Stomach (tissue), 9 donors: ENCODE measurements around the gene ADD2. TPM values are rescaled to one million over a fixed set of nuclear protein-coding genes. Genes with fewer than 3 reads are reported as not detected.

Source experiments
- DNase-seq, 2 donors: peaks; one replicate each; pipeline versions ENCODE4 v3.0.0 to v3.0.0-alpha.2; 2013 to 2019
- H3K27ac ChIP-seq, 5 donors: fragments of 200-600 bp in 4 of 5; sonication (generic) in 4 of 5; one replicate each; pipeline ENCODE4 v1.5.1; 2013 to 2019; ENCODE audit warnings: mild to moderate bottlenecking in 1 of 5, moderate library complexity in 1 of 5
- H3K27me3 ChIP-seq, 3 donors: fragments of 200-600 bp; sonication (generic); one replicate each; pipeline ENCODE4 v1.5.1; 2017 to 2019; ENCODE audit warnings: mixed run types in 1 of 3
- H3K36me3 ChIP-seq, 4 donors: fragments of 200-600 bp; sonication (generic); 1 replicate in 3 of 4; 2 replicates in 1 of 4; pipeline ENCODE4 v1.5.1; 2016 to 2019
- H3K4me1 ChIP-seq, 4 donors: fragments of 200-600 bp; sonication (generic); one replicate each; pipeline ENCODE4 v1.5.1; 2016 to 2019
- H3K4me3 ChIP-seq, 4 donors: fragments of 200-600 bp; sonication (generic) in 3 of 4; one replicate each; pipeline ENCODE4 v1.5.1; 2016 to 2019; ENCODE audit warnings: mild to moderate bottlenecking in 1 of 4
- H3K9me3 ChIP-seq, 4 donors: fragments of 200-600 bp; sonication (generic); one replicate each; pipeline ENCODE4 v1.5.1; 2016 to 2019
- EP300 ChIP-seq: sonication (generic); formaldehyde crosslinking; IDR thresholded peaks from one replicate; pipeline ENCODE4 v1.6.1; 2017; ENCODE audit warnings: antibody characterized with exemption
- POLR2A ChIP-seq, 4 donors: fragments of 450-650 bp; IDR thresholded peaks; one replicate each; pipeline ENCODE4 v1.6.1; 2016; ENCODE audit warnings: antibody characterized with exemption in 4 of 4, control low read depth in 2 of 4, mild to moderate bottlenecking in 1 of 4, moderate library complexity in 1 of 4
- POLR2AphosphoS5 ChIP-seq, 3 donors: sonication (generic); formaldehyde crosslinking; IDR thresholded peaks; one replicate each; pipeline ENCODE4 v1.6.1; 2016; ENCODE audit warnings: antibody characterized with exemption in 3 of 3
- WGBS, 5 donors: extraction: QIAGEN DNeasy Blood & Tissue Kit in 3 of 5; methylation state at CpG; one replicate each; pipeline versions ENCODE4 v1.1.5 to v1.1.7; 2013 to 2018; 5-methylcytosine and 5-hydroxymethylcytosine counted together
- intact Hi-C: fragments of 100-400 bp; cut with DNase I; formaldehyde crosslinking; loops from one replicate; pipeline ENCODE4 v1.15.1; 2023; ENCODE audit warnings: low total_unique reads
- polyA plus RNA-seq, 3 donors: library from polyadenylated mRNA; stranded (reverse); fragments of 200-250 nt; gene quantifications; one replicate each; pipeline ENCODE4 v1.2.3, GENCODE V29; 2013
- small RNA-seq, 4 donors: library from RNA; depleted of rRNA; stranded (forward); fragments of <200 nt; gene quantifications; one replicate each; pipeline ENCODE3, GENCODE V24; 2016
- total RNA-seq, 5 donors: library from RNA; depleted of rRNA; stranded (reverse); fragments of >200 nt; gene quantifications; one replicate each; pipeline versions ENCODE4 v1.1.0 to v1.2.3, GENCODE V29; 2014 to 2016
- TF ChIP-seq, protein P1 (sequence below), 7 experiments: fragments of 450-650 bp in 4 of 7; fragments of 200-600 bp in 3 of 7; sonication (generic) in 3 of 7; IDR thresholded peaks; one replicate each; pipeline ENCODE4 v1.5.1; 2016 to 2019; ENCODE audit warnings: antibody characterized with exemption in 7 of 7, control low read depth in 2 of 7, mild to moderate bottlenecking in 1 of 7
- donor health status: healthy with polysubstance abuse.
- donor health status: Bipolar disorder and iron deficiency.
- donor health status: healthy.

Gene ADD2
- total and polyA plus RNA-seq, 8 donors, result 0.12 to 5.5 (median 1.5) TPM; not detected in 2

DNA sequence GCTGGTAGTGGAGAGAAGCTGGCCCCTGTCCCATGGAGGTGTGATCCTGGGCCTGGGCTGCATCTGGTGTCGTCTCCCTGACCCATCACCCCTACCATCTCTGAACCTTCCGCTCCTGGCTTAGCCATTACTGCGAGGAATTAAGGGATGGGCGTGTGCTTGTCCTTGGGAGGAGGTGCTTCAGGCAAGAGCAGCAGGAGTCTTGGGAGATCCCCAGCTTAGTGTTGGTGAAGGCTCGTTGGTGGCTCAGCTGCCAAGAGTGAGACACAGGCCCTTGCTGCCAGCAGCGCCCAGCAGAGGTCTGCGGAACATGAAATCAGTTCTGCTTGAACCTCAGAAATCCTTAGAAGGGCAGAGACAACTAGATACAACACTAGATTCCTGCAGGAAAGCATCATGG is 154.5 kb downstream of the ADD2 start:
- Histone ChIP-seq H3K27ac (no peak overlapping the region), H3K4me1 (peaks cover 0 to 10% (median 3%) of the 10 kb centered on the region in 4 donors), H3K27me3 (peaks cover 0 to 14% (median 0%) of the 10 kb centered on the region in 3 donors), H3K36me3 (no peaks in the 10 kb centered on the region), H3K9me3 (no peaks in the 10 kb centered on the region), H3K4me3 (no peak overlapping the region)
- TF ChIP-seq POLR2A (IDR thresholded peaks at IDR 0.05) (no peak), POLR2AphosphoS5 (IDR thresholded peaks at IDR 0.05) (no peak), EP300 (no peak)
- TF ChIP-seq, protein P1, sequence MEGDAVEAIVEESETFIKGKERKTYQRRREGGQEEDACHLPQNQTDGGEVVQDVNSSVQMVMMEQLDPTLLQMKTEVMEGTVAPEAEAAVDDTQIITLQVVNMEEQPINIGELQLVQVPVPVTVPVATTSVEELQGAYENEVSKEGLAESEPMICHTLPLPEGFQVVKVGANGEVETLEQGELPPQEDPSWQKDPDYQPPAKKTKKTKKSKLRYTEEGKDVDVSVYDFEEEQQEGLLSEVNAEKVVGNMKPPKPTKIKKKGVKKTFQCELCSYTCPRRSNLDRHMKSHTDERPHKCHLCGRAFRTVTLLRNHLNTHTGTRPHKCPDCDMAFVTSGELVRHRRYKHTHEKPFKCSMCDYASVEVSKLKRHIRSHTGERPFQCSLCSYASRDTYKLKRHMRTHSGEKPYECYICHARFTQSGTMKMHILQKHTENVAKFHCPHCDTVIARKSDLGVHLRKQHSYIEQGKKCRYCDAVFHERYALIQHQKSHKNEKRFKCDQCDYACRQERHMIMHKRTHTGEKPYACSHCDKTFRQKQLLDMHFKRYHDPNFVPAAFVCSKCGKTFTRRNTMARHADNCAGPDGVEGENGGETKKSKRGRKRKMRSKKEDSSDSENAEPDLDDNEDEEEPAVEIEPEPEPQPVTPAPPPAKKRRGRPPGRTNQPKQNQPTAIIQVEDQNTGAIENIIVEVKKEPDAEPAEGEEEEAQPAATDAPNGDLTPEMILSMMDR (IDR thresholded peaks at IDR 0.05), result no peak
- WGBS, 5 donors, result 68 to 79% (median 72%) methylated on average over 5 to 7 of the region's 7 CpGs
- no peak for DNase-seq
- intact Hi-C loops, result no loop called here

DNA sequence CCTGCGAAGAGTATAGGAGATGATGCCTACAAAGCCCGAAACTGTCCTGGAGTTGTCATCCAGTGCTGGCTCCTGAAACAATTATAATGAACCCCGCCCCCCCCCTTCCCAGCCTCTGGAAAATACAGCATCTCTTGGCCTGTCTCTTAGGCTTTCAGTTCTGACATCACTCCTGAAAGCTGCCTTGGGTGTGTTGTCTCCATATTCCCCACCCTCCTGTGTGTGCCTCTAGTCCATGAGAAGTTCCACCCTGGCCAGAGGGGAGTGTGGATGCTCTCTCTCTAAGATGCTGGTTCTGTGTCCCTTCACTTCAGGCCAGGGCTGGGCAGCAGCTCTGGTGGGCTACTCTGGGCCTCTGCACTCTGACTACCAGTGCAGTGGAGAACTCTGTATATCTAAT is 155.4 kb downstream of the ADD2 start:
- H3K36me3 ChIP-seq, result no peaks in the 10 kb centered on the region
- H3K9me3 ChIP-seq, result no peaks in the 10 kb centered on the region
- peaks cover 0 to 14% (median 0%) of the 10 kb centered on the region in 3 donors for H3K27me3 ChIP-seq
- no peak for DNase-seq
- H3K27ac ChIP-seq, result no peak overlapping the region
- WGBS, 5 donors, result 72 to 97% (median 87%) methylated on average over 3 of the region's 3 CpGs
- intact Hi-C loops, result no loop called here
- no peak overlapping the region for H3K4me3 ChIP-seq
- no peak for TF ChIP-seq EP300
- TF ChIP-seq, protein P1 (IDR thresholded peaks at IDR 0.05), result no peak
- TF ChIP-seq POLR2A (IDR thresholded peaks at IDR 0.05), result no peak
- TF ChIP-seq POLR2AphosphoS5 (IDR thresholded peaks at IDR 0.05), result no peak
- H3K4me1 ChIP-seq, result peaks cover 0 to 5% (median under 1%) of the 10 kb centered on the region in 4 donors

- Histone ChIP-seq H3K9me3 (no peaks in the 10 kb centered on the region), H3K27me3 (peaks cover 0 to 18% (median 6%) of the 10 kb centered on the region in 3 donors), H3K4me3 (no peak overlapping the region), H3K27ac (no peak overlapping the region), H3K36me3 (no peaks in the 10 kb centered on the region), H3K4me1 (no peaks in the 10 kb centered on the region)
- no peak for DNase-seq
- TF ChIP-seq POLR2AphosphoS5 (IDR thresholded peaks at IDR 0.05) (no peak), POLR2A (IDR thresholded peaks at IDR 0.05) (no peak), EP300 (no peak)
- TF ChIP-seq, protein P1 (IDR thresholded peaks at IDR 0.05), result no peak
- intact Hi-C loops, result no loop called here
- WGBS, 5 donors, result 54 to 86% (median 78%) methylated on average over 6 of the region's 6 CpGs
These were observed 159.6 kb downstream of the ADD2 start for GRCh38 chr2:70608373-70608772.

DNA sequence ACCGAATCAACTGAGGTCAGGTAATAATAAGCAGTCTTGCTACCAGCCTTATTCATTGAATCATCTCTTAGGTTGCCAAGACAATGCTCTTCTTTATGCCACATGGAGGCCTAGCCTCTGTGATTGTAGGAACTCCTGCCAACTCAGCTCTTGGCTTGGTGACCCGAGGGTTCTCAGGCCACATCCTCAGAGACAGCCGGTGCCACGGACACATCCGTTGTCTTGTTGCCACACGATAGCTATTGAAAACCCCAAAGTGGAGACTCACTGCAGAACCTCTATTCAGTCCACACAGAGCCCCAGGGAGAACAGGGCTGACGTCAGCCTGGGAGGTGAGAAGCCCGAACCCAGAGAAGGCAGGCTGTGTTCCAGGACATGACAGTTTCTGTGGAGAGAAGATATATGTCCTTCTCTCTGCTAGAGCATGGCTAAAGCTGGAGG is 160.9 kb downstream of the ADD2 start:
- Histone ChIP-seq H3K9me3 (no peaks in the 10 kb centered on the region), H3K4me1 (no peaks in the 10 kb centered on the region), H3K27me3 (peaks cover 0 to 18% (median 6%) of the 10 kb centered on the region in 3 donors), H3K27ac (no peak overlapping the region), H3K4me3 (no peak overlapping the region), H3K36me3 (no peaks in the 10 kb centered on the region)
- DNase-seq, result no peak
- WGBS, 5 donors, result 80 to 89% (median 85%) methylated on average over 8 of the region's 8 CpGs
- intact Hi-C loops, result no loop called here
- TF ChIP-seq POLR2AphosphoS5 (IDR thresholded peaks at IDR 0.05), result no peak
- TF ChIP-seq, protein P1 (IDR thresholded peaks at IDR 0.05), result no peak
- TF ChIP-seq POLR2A (IDR thresholded peaks at IDR 0.05), result no peak
- no peak for TF ChIP-seq EP300

Small RNA genes within 50 kb of the gene (small RNA-seq; reads per million reads assigned to genes)
- 0 reads per million in 4 donors for gene HMGN2P21

Other genes with a start within 250 kb of the ADD2 start
- 10 to 100 TPM in 2 of 5 donors, 1 to 10 TPM in 1, under 1 TPM in 1, not detected in 1; 0.89 to 16.0 (median 8.8) TPM for gene TGFA, start 214.4 kb downstream of the ADD2 start, total RNA-seq
- gene TGFA, start 214.4 kb downstream of the ADD2 start, polyA plus RNA-seq, result 1 to 10 TPM; 2.4 to 3.8 (median 3.7) TPM
- gene FIGLA, start 22.4 kb upstream of the ADD2 start, total RNA-seq, result not detected
- gene FIGLA, start 22.4 kb upstream of the ADD2 start, polyA plus RNA-seq, result under 1 TPM in 1 of 3 donors, not detected in 2; 0.75 TPM
- under 1 TPM in 1 of 5 donors, not detected in 4; 0.37 TPM for gene CLEC4F, start 52.4 kb upstream of the ADD2 start, total RNA-seq
- under 1 TPM in 1 of 3 donors, not detected in 2; 0.13 TPM for gene CLEC4F, start 52.4 kb upstream of the ADD2 start, polyA plus RNA-seq
- gene CD207, start 67.6 kb upstream of the ADD2 start, total RNA-seq, result not detected
- 1 to 10 TPM in 1 of 3 donors, under 1 TPM in 1, not detected in 1; 0.46 to 1.4 TPM for gene CD207, start 67.6 kb upstream of the ADD2 start, polyA plus RNA-seq
- gene VAX2, start 132.4 kb upstream of the ADD2 start, total RNA-seq, result 1 to 10 TPM in 1 of 5 donors, not detected in 4; 1.2 TPM
- under 1 TPM in 2 of 3 donors, not detected in 1; 0.23 to 0.25 TPM for gene VAX2, start 132.4 kb upstream of the ADD2 start, polyA plus RNA-seq
- gene ATP6V1B1, start 167.7 kb upstream of the ADD2 start, total RNA-seq, result under 1 TPM in 1 of 5 donors, not detected in 4; 0.55 TPM
- gene ATP6V1B1, start 167.7 kb upstream of the ADD2 start, polyA plus RNA-seq, result under 1 TPM in 1 of 3 donors, not detected in 2; 0.35 TPM
- under 1 TPM in 1 of 5 donors, not detected in 4; 0.45 TPM for gene ANKRD53, start 210.4 kb upstream of the ADD2 start, total RNA-seq
- gene ANKRD53, start 210.4 kb upstream of the ADD2 start, polyA plus RNA-seq, result 1 to 10 TPM in 2 of 3 donors, under 1 TPM in 1; 0.88 to 2.3 (median 1.3) TPM
- gene TEX261, start 226.7 kb upstream of the ADD2 start, total RNA-seq, result 10 to 100 TPM in 2 of 5 donors, 1 to 10 TPM in 3; 5.2 to 39.1 (median 9.4) TPM
- 10 to 100 TPM; 17.1 to 19.2 (median 17.9) TPM for gene TEX261, start 226.7 kb upstream of the ADD2 start, polyA plus RNA-seq